GM23248 (cell line): Measurements from ENCODE around the gene KIAA1958. TPM values are rescaled to one million over a fixed set of nuclear protein-coding genes. Genes with fewer than 3 reads are reported as not detected.

Source experiments
- DNase-seq: peaks from one replicate; pipeline ENCODE4 v3.0.0-alpha.2; 2015
- H2AFZ ChIP-seq: fragments of 200-600 bp; sonication (generic); 2 replicates; pipeline ENCODE4 v1.6.1; 2016; ENCODE audit warnings: antibody characterized with exemption
- H3F3A ChIP-seq: fragments of 200-600 bp; sonication (generic); 2 replicates; pipeline ENCODE4 v1.6.1; 2016; ENCODE audit warnings: mild to moderate bottlenecking, antibody characterized with exemption, mixed run types; ENCODE audit not compliant: insufficient read depth
- H3K27ac ChIP-seq: fragments of 200-600 bp; sonication (generic); 2 replicates; pipeline ENCODE4 v1.5.1; 2016; ENCODE audit warnings: mild to moderate bottlenecking
- H3K27me3 ChIP-seq: fragments of 200-600 bp; sonication (generic); replicated peaks from 2 replicates; pipeline ENCODE4 v1.6.1; 2016; ENCODE audit warnings: mild to moderate bottlenecking; ENCODE audit not compliant: insufficient read depth
- H3K36me3 ChIP-seq: fragments of 200-600 bp; sonication (generic); 2 replicates; pipeline ENCODE4 v1.6.1; 2016; ENCODE audit warnings: low read depth, mild to moderate bottlenecking
- H3K4me1 ChIP-seq: fragments of 200-600 bp; sonication (generic); 2 replicates; pipeline ENCODE4 v1.6.1; 2016; ENCODE audit warnings: mild to moderate bottlenecking; ENCODE audit not compliant: insufficient read depth
- H3K4me2 ChIP-seq: fragments of 200-600 bp; sonication (generic); one replicate; pipeline ENCODE4 v1.6.1; 2016; ENCODE audit warnings: mild to moderate bottlenecking; ENCODE audit not compliant: unreplicated experiment
- H3K4me3 ChIP-seq: fragments of 200-600 bp; sonication (generic); 2 replicates; pipeline ENCODE4 v1.5.1; 2016; ENCODE audit warnings: mild to moderate bottlenecking
- H3K79me2 ChIP-seq: fragments of 200-600 bp; sonication (generic); 2 replicates; pipeline ENCODE4 v1.6.1; 2016; ENCODE audit warnings: mild to moderate bottlenecking; ENCODE audit not compliant: insufficient read depth
- H3K9ac ChIP-seq: fragments of 200-600 bp; sonication (generic); 2 replicates; pipeline ENCODE4 v1.6.1; 2016; ENCODE audit warnings: mild to moderate bottlenecking
- H3K9me2 ChIP-seq: fragments of 200-600 bp; sonication (generic); 2 replicates; pipeline ENCODE4 v1.6.1; 2016; ENCODE audit warnings: mixed run types, mild to moderate bottlenecking, moderate library complexity; ENCODE audit not compliant: insufficient read depth
- H3K9me3 ChIP-seq: fragments of 200-600 bp; sonication (generic); one replicate; pipeline ENCODE4 v1.6.1; 2017; ENCODE audit warnings: low read depth
- H4K20me1 ChIP-seq: fragments of 200-600 bp; sonication (generic); 2 replicates; pipeline ENCODE4 v1.6.0; 2016; ENCODE audit not compliant: insufficient read depth
- EZH2 ChIP-seq: fragments of 200-600 bp; sonication (generic); IDR thresholded peaks from 2 replicates; pipeline ENCODE4 v1.6.1; 2018; ENCODE audit warnings: antibody characterized with exemption, mild to moderate bottlenecking; ENCODE audit not compliant: insufficient read depth, poor library complexity, severe bottlenecking
- EZH2phosphoT487 ChIP-seq: fragments of 200-600 bp; sonication (generic); IDR thresholded peaks from 2 replicates; pipeline ENCODE4 v1.6.1; 2018; ENCODE audit warnings: antibody characterized with exemption, moderate library complexity, mild to moderate bottlenecking, low read depth; ENCODE audit not compliant: insufficient read depth
- WGBS, 2 experiments: methylation state at CpG; one replicate each; pipeline ENCODE4 v1.1.6; 2015 to 2017; ENCODE audit warnings: low lambda C conversion rate in 2 of 2, low coverage in 1 of 2; ENCODE audit errors: missing lambda C conversion rate in 2 of 2; 5-methylcytosine and 5-hydroxymethylcytosine counted together
- in situ Hi-C: fragments of 300-500 bp; cut with MboI; formaldehyde crosslinking; loops from 2 replicates; pipeline ENCODE4 v1.15.0; 2020
- polyA plus RNA-seq: library from polyadenylated mRNA; unstranded; fragments of >200 nt; fragmentation: Nextera tagmentation; extraction: Ambion mirVana; gene quantifications from 2 replicates; pipeline ENCODE4 v1.2.1, GENCODE V29; 2016
- total RNA-seq: library from RNA; depleted of rRNA; stranded (reverse); fragments of >200 nt; shearing (Covaris generic); gene quantifications from 2 replicates; pipeline ENCODE4 v1.2.3, GENCODE V29; 2014

KIAA1958 gene
- total and polyA plus RNA-seq, 2 experiments from 2014 or later, result 7.7 to 7.8 TPM

DNA sequence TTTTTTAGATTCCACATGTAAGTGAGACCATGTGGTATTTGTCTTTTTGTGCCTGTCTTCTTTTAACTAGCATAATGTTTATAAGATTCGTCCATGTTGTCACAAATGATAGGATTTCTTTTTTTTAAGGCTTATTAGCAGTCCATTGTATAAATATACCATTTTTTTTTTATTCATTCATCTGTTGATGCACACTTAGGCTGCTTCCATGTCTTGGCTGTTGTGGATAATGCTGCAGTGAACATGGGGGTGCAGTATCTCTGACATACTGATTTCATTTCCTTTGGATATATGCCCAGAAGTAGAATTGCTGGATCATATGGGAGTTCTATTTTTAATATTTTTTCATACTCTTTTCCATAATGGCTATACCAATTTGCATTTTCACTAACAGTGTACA is 48.7 kb downstream of the KIAA1958 start:
- H3K4me1 ChIP-seq, result peaks cover 60% of the 10 kb centered on the region
- H3K4me3 ChIP-seq, result peak overlapping the region; percentile 11; the same call in 1 of the 2 replicates
- peaks cover 43% of the 10 kb centered on the region for H3F3A ChIP-seq
- H3K9me2 ChIP-seq, result no peaks in the 10 kb centered on the region; the same call in 1 of the 2 replicates
- H3K79me2 ChIP-seq, result peaks cover 69% of the 10 kb centered on the region
- no peaks in the 10 kb centered on the region for H3K36me3 ChIP-seq
- 0% methylated on average over 1 of the region's 1 CpG for WGBS, 2 experiments
- no peak overlapping the region for H3K9ac ChIP-seq
- DNase-seq, result peak; percentile 44
- H3K4me2 ChIP-seq, result peak overlapping the region; percentile 70
- no peaks in the 10 kb centered on the region for H4K20me1 ChIP-seq
- TF ChIP-seq EZH2phosphoT487, result no peak
- no peak for TF ChIP-seq EZH2
- no peaks in the 10 kb centered on the region for H3K27me3 ChIP-seq
- H3K9me3 ChIP-seq, result no peaks in the 10 kb centered on the region
- no peak overlapping the region for H2AFZ ChIP-seq
- H3K27ac ChIP-seq, result peak overlapping the region; percentile 59
- in situ Hi-C loops, result no loop called here

DNA sequence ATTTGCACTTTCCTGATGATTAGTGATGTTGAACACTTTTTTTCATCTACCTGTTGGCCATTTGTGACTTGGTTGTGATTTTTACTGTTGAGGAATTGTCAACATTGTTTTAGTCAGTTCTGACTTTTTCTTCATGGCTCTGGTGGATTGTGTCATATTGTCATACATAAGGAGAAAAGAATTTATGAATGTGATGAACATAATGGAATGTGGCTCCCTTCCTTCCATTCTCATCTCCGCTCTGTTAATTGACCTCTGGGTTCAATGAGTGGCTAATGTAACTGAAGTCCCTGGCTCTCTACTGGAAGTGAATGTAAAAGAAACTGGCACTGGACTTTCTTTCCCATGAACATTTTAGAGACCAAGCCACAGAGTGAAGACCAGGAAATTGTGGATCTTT is 49.2 kb downstream of the KIAA1958 start:
- Histone ChIP-seq H3K4me1 (peaks cover 55% of the 10 kb centered on the region), H3F3A (peaks cover 43% of the 10 kb centered on the region), H3K9me3 (no peaks in the 10 kb centered on the region), H3K9ac (no peak overlapping the region), H3K36me3 (no peaks in the 10 kb centered on the region), H3K4me2 (peak overlapping the region; percentile 70), H4K20me1 (no peaks in the 10 kb centered on the region), H3K27me3 (no peaks in the 10 kb centered on the region), H2AFZ (no peak overlapping the region), H3K79me2 (peaks cover 68% of the 10 kb centered on the region), H3K4me3 (peak overlapping the region; percentile 11; the same call in 1 of the 2 replicates), H3K9me2 (no peaks in the 10 kb centered on the region; the same call in 1 of the 2 replicates), H3K27ac (peak overlapping the region; percentile 59)
- in situ Hi-C loops, result no loop called here
- 0% methylated on average over 1 of the region's 1 CpG for WGBS, 2 experiments
- peak; percentile 77 for DNase-seq
- TF ChIP-seq EZH2 (no peak), EZH2phosphoT487 (no peak)

DNA sequence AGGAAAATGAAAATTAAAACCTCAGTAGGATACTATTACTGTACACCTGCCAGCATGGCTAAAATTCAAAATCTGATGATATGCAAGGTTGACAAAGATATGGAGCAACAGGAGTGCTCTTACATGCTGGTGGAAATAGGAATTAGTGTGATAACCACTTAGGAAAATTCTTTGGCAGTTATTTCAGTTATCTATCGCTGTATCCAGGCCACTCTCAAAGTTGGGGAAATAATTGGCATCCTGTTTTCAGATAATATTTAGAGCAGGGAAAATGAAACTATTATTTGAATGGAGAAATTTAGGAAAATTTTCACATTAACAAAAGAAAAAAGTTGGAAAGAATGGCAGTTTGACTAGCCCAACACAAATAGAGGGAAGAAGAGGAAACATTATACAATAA is 50.9 kb downstream of the KIAA1958 start:
- Histone ChIP-seq H3F3A (peaks cover 32% of the 10 kb centered on the region), H3K4me3 (no peak overlapping the region), H3K79me2 (peaks cover 77% of the 10 kb centered on the region), H3K27ac (no peak overlapping the region), H4K20me1 (no peaks in the 10 kb centered on the region), H3K27me3 (no peaks in the 10 kb centered on the region), H3K36me3 (no peaks in the 10 kb centered on the region), H3K4me1 (peaks cover 55% of the 10 kb centered on the region), H3K4me2 (no peak overlapping the region), H3K9me3 (no peaks in the 10 kb centered on the region), H3K9me2 (no peaks in the 10 kb centered on the region; the same call in 1 of the 2 replicates), H3K9ac (no peak overlapping the region), H2AFZ (no peak overlapping the region)
- WGBS, 2 experiments, result 92% methylated on average over 1 of the region's 1 CpG
- in situ Hi-C loops, result no loop called here
- no peak for DNase-seq
- no peak for TF ChIP-seq EZH2

DNA sequence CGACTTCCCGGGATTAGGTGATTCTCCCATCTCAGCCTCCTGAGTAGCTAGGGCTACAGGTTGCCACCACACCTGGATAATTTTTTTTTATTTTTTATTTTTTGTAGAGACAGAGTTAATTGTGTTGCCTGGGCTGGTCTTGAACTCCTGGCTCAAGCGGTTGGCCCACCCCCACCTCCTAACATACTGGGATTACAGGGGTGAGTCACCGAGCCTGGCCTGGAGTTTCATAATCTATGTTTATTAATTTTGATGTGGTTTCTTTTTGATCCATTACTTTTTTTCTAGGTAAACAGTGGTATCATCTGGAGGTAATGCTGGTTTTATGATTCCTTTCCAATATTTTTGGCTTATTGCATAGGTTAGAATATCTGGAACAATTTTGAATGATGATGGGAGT is 54.2 kb downstream of the KIAA1958 start:
- Histone ChIP-seq H3K9ac (no peak overlapping the region), H3K79me2 (peaks cover 84% of the 10 kb centered on the region), H3K9me2 (no peaks in the 10 kb centered on the region; the same call in 1 of the 2 replicates), H3K27ac (no peak overlapping the region), H3F3A (peaks cover 22% of the 10 kb centered on the region), H3K4me2 (no peak overlapping the region), H4K20me1 (no peaks in the 10 kb centered on the region), H3K27me3 (no peaks in the 10 kb centered on the region), H3K9me3 (no peaks in the 10 kb centered on the region), H2AFZ (no peak overlapping the region), H3K4me1 (peaks cover 54% of the 10 kb centered on the region), H3K36me3 (no peaks in the 10 kb centered on the region), H3K4me3 (no peak overlapping the region)
- TF ChIP-seq EZH2phosphoT487, result no peak
- no peak for TF ChIP-seq EZH2
- in situ Hi-C loops, result no loop called here
- no peak for DNase-seq
- WGBS, 2 experiments, result 92 to 97% methylated on average over 4 of the region's 4 CpGs

DNA sequence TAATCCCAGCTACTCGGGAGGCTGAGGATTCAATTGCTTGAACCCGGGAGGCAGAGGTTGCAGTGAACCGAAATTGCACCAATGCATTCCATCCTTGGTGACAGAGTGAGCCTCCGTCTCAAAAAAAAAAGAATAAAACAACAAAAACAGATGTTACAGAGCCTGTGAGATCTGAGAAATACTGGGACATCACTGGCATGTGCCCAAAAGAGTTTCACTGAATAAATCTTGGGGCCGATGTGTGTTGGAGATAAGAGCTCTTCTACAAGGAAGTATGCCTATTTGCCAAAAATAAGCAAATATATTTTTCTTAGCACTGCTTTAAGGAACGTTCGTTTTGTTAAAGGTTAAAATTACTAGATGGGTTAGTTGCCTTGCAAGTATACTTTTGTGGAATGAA is 55.1 kb downstream of the KIAA1958 start:
- Histone ChIP-seq H3K27ac (no peak overlapping the region), H3K4me2 (peak overlapping the region; percentile 21), H3F3A (peaks cover 14% of the 10 kb centered on the region), H3K9ac (no peak overlapping the region), H3K9me2 (no peaks in the 10 kb centered on the region; the same call in 1 of the 2 replicates), H3K4me1 (peaks cover 49% of the 10 kb centered on the region), H4K20me1 (no peaks in the 10 kb centered on the region), H3K27me3 (no peaks in the 10 kb centered on the region), H3K36me3 (no peaks in the 10 kb centered on the region), H3K79me2 (peaks cover 93% of the 10 kb centered on the region), H3K4me3 (no peak overlapping the region), H3K9me3 (no peaks in the 10 kb centered on the region), H2AFZ (no peak overlapping the region)
- peak; percentile 55 for DNase-seq
- TF ChIP-seq EZH2phosphoT487 (no peak), EZH2 (no peak)
- WGBS, 2 experiments, result 25 to 30% methylated on average over 7 of the region's 7 CpGs
- in situ Hi-C loops, result no loop called here
